Kidney capillary endothelial cell (primary cell): ENCODE measurements around the gene COMMD10.

Source experiments
- DNase-seq: peaks from one replicate; pipeline ENCODE4 v3.0.0-alpha.2; 2018; ENCODE audit warnings: low spot score

COMMD10 gene

DNA sequence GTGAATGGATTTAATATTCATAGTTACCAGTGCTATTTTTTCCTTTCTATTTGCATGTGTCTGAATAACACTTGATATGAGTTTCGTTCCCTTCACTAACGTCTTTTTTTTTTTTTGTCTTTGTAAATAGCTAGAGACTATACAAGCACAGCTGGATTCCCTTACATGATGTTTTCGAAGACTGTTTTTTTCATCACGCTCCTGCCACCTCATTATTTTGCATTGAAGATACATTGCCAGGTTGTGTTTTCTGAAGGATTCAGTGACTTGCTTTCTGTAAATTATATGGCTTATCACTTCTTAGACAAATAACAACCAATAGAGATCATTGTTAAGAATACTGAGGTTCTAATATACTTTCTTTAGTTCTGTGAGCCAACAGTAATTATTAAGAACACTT lies 207.5 kb downstream of the COMMD10 start:
- no peak for DNase-seq

DNA sequence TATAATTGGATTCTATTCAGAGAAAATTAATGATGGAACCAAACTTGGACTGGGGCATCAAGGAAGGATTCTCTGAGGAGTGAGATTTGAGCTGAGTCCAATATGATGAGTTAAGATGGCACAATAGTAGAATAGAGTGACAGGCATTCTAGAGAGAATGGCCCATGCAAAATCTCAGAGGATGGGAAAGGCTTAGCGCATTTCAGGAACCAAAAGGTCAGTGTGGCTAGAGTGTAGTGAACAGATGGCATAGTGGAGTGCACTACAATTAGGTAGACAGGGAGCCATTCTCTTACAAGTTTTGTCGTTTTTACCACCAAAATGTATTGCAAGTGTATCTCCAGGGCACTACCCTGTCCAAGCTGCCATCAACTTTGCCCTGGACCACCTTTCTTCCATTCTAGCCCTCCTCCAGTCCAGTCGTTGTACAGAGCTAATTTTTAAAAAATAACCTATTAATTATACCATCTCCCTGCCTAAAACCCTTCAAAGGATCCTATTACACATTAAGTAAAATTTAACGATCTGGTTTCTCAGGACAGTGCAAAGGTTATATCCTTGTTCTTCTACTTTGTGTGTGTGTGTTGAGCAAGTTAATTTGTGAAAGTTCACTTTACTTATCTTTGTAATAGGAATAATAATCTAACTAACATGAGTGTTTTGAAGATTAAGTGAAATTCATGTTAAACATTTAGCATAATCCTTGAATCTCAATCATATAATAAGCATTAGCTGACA lies 211.7 kb downstream of the COMMD10 start:
- no peak for DNase-seq

DNA sequence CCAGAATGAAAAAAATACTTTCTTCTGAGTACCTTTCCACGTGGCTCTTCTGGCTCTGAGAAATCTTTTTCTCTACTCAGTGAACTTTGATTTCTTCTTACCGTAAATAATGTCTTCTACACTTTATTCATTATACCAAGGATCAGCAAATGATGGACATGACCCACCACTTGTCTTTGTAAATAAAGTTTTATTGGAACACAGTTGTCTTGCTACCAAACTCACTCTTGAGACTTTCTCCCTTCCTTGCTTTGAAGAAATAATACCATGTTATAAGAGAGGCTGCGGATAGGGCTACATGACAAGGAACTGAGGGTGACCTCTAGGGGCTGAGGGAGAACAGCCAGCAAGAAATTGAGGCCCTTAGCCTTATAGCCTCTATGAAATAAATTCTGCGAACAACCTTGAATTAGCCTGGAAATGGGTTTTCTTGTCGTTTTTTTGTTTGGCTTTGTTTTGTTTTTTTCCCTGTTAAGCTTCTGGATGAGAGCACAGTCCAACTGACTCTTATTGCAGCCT lies 212.5 kb downstream of the COMMD10 start:
- DNase-seq = no peak

DNA sequence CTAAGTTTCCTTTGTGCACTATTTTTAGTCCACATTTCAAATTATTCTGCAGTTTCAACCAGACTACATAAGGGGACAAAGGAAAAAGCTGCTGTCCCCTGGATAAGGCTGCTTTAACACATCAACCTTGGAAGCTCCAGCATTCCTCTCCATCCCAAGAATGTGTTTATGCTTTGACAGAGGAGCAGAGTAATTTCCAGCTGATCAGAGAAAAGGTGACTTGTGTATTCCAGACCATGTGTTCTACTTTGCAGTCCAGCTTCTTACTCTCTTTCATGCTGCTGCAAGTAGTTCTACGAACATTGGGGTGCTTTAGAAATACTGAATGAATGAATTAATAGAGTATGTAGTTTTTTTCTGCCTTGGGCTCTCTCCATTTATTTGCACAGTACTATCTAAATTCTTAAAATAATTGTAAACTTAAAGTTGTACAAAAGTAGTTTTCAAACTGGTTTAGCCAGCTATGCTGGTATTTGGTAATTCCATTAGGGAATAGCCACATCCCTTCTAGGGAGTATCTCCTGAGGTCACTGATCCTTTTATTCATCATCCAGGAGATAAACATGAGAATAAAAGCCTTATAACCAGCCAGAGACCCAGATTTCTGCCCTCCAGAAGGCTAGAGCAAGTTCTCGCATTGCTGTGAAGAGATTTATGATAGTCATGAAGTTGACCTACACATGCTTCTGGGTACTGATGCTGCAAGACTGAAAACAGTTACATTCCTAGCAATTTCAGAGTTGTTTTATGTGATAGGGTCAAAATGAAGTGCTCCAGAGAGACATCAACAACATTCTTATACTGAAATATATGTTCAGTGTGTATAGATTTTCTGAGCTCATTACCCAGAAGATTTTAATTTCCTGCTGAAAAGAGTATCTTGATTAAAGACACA lies 215.2 kb downstream of the COMMD10 start:
- DNase-seq = no peak

DNA sequence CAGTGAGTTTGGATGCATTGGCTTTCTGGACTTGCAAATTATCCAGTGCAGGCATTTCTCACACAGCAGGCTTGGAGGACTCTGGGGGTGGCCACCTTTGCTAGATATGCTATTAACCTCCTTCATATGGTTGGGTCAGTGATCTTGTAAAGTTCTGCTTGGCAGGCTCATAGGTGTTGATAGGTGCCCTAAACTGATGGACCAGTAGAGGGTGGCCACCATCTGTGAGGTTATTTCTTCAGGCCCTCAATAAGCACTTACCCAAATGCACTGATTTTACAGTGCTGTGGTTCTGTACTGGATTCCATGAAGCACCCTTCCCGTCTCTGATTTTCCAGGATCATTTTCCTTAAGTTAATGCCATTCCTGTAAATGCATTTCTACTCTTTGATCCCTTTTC lies 216.3 kb downstream of the COMMD10 start:
- DNase-seq = no peak

DNA sequence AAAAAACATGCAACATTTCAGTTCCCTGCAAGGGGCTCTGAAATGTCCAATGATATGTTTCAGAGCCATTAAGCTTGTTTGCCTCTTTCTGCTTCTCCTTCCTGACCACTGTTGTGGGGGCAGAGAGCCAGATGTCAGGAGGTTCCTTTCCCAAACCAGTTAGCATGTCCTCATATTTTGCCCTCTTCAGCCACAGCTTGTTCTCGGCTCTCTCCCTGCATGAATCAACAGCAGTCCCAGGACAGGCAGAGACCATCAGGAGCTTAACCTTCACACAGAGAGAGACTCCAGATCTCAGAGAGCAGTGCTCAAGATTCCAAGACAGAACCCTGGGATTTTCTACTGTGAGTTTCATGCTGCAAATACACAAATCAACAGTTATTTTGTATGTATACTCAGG lies 218.5 kb downstream of the COMMD10 start:
- no peak for DNase-seq

DNA sequence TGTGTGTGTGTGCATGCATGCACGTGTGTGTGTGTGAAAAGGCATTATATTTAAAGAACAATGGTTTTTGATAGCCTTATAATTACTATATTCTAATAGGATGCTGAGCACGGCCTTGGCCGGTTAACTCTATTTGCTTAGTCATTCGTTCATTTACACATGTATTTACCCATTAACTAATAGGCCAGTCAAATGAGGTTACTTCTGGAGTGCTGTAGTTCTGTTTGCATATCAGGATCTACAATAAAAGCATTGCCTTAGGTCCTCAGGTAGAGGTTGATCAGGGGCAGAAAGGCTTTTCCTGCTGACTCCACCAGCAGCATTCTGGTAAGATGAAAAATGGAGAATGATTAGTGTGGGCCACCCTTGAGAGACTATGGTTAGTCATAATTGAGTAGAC lies 219.0 kb downstream of the COMMD10 start:
- no peak for DNase-seq

DNA sequence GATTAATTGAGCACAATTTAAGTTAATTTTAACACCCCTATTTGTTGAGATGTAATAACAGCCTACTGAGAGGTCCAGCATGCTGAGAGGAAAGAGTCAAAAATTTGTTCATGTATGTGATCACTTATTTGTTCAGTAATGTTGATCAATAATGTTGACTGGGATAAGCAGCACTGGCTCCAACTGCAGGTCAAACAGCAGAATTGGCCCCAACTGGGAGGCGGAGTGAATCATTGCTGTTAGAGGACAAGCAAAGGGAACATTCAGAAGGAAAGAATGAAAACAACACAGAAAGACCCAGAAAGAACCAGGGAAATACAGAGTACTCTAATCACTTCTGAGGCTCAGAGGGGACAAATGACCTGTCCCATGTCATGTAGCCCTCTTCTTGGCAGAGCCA lies 221.1 kb downstream of the COMMD10 start:
- DNase-seq = no peak

DNA sequence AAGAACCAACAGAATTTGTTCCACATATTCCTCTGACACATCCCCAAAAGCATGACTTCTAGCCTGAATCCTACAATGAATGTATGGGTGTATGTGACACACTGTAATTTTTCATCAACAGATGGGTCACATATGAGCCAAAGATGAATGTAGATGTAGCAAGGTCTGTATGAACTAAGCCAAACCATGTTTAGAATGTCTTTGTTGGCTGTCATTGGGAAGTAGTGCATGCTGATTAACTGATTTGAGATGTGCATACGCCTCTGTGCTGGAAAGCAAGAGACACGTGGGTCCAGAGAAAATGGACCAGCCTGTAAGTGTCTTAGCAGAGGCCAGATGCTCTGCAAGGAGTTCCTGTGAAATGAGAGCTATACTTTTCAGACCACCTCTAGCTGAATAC lies 222.0 kb downstream of the COMMD10 start:
- no peak for DNase-seq

DNA sequence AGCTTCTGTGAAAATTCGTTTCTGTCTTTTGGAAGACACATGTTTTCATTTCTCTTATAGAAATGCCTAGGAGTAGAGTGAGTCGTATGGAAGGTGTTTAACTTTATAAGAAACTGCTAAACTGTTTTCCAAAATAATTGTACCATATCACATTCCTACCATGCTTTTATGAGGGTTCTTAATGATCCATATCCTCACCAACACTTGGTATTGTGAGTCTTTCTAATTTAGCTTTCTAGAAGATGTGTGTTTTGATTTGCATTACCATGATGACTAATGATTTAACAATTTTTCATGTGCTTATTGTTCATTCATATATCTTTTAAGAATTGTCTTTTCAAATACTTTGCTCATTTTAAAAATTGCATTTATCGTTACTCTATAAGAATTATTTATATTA lies 223.6 kb downstream of the COMMD10 start:
- DNase-seq = no peak

DNA sequence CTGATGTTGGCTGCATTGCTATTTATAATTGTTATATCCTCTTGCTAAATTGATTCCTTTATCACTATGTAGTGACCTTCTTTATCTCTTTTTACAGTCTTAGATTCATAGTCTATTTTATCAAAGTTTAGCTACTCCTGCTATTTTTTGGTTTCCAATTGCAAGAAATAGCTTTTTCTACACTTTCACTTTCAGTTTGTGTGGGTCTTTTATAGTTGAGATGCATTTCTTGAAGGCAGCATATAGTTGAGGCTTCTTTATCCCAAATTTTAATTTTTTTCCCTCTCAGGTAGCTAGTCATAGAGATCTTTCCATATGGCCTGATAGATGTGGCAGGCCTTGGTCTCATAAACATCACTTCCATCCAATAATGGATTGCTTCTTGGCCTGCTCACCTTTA lies 228.5 kb downstream of the COMMD10 start:
- DNase-seq = no peak

DNA sequence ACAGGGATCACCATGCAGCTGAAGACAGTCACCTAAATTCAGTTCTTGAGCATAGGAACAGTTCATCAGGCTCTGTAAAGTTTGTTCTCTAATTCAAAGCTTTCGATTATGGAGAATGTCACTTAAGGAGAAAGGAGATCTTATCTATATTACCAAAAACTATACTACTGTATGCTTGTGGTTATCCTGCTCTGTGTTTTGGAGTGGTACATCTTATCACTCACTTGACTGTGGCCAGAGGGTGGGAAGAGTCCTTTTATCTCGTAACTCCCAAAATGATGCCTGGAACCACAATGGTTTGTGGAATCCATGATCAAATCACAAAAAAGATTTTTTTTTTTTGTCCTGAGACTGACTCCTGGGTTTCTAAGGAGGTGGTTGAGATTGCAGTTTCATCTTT lies 230.7 kb downstream of the COMMD10 start:
- no peak for DNase-seq

DNA sequence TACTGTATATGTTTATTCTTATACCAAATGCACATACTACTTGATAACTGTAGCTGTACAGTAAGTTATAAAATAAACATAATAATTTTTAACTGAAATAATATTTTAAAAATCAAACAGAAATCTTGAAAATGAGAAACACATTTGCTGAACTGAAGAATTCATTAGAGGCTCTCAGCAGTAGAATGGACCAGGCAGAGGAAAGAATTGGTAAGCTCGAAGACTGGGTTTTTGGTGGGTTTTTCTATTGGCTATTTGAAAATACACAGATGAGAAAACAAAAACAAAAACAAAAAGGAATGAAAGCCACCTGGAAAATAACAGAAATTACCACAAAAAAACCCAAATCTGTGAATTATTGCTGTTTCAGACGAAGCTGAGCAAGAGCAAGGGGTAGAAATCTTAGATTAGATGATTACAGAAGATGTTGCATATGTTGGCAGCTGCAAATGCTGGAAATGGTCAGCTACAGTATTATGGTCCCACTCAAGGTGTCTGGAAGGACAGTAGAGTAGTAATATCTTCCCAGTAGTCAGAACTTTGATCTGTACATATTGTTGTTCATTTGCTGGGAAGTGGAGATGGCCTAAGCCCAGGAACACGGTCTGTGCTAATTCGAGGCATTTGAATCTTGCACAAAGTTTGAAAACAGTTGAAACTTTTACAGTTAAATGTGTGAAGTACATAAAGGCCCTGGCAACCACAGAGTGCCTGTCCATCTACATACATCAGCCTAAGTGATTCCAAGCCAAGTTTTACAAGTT lies 233.4 kb downstream of the COMMD10 start:
- no peak for DNase-seq

DNA sequence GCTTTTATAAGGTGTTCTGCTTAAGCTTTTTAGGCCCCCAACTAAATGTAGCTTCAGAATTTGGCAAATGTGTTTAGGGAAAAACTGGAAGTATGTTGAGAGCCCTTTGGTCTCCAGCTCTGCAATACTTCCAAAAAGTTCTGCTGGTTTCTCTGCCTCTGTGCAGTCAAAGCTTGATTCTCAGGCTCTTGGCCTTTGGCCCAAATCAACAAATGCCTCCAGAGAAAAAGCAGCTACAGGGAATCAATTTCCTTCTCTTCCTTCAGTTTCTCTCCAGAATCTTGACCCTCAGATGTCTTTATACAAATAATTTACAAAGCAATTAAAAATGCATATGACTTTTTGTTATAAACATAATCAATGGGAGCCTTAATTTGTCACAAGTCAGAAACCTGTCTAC lies 235.7 kb downstream of the COMMD10 start:
- no peak for DNase-seq

DNA sequence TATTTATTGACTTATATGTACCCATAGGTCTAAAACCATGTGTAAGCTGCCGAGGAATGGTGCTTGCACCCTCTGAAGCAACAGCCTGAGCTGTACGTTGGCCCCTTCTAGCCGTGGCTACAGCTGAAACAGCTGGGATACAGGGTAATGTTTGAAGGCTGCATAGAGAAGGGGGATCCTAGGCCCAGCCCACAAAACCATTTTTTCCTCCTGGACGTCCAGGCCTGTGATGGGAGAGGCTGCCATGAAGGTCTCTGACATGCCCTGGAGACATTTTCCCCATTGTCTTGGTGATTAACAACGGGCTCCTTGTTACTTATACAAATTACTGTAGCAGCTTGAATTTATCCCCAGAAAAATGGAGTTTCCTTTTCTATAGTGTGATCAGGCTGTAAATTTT lies 244.7 kb downstream of the COMMD10 start:
- no peak for DNase-seq

DNA sequence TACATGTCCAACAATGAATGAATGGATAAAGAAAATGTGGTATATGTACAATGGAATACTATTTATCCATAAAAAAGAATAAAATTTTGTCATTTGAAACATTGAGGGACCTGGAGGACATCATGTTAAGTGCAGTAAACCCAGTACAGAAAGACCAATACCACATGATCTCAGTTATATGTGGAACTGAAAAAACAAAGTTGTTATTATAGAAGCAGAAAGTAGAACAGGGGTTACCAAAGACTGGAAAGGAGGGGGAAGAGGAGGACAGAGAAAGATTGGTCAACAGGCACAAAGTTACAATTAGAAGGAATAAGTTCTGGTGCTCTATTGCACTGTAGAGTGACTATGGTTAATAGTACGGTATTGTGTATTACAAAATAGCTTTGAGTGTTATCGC lies 256.0 kb downstream of the COMMD10 start:
- no peak for DNase-seq
